Peyer's patch (tissue), 4 donors: ENCODE data around the gene ROBO1.

Experiments used
- POLR2A ChIP-seq, 2 donors: fragments of 450-650 bp; IDR thresholded peaks; one replicate each; pipeline ENCODE4 v1.5.1; 2017; ENCODE audit warnings: antibody characterized with exemption in 2 of 2, mild to moderate bottlenecking in 2 of 2, moderate library complexity in 2 of 2
- TF ChIP-seq, protein P1 (sequence below), 6 experiments: fragments of 450-650 bp in 4 of 6; fragments of 200-600 bp in 2 of 6; sonication (generic) in 1 of 6; IDR thresholded peaks; one replicate each; pipeline ENCODE4 v1.5.1; 2017 to 2019; ENCODE audit warnings: antibody characterized with exemption in 6 of 6, mild to moderate bottlenecking in 3 of 6, moderate library complexity in 1 of 6

DNA sequence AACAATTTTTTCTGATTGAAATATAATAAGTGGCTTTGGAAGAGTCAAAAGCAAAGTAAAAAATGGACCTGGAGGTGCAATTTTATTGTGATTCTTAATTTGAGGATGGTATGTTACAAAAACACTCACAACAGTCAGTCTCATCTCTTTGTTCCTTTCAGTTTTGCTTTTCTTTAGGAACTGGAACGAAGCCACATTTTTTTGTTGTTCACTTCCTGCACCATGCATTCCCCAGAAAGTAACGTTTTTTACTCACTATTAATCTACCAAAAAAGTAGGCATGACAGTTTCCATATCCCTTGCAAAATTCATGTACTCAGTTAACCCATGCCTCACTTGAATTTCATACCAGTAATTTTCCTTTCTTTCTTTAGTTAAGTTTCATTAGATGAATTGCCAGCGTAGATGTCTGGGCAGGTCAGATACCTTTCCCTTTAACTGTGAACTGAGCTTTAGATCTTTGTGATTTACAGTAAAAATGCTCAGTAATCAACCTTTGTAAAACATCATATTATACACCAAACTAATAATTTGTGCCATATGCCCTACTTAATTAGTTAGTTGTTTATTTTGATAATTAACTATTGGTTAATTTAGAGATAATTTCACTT, 384.3 kb downstream of the ROBO1 start:
- TF ChIP-seq, protein P1, sequence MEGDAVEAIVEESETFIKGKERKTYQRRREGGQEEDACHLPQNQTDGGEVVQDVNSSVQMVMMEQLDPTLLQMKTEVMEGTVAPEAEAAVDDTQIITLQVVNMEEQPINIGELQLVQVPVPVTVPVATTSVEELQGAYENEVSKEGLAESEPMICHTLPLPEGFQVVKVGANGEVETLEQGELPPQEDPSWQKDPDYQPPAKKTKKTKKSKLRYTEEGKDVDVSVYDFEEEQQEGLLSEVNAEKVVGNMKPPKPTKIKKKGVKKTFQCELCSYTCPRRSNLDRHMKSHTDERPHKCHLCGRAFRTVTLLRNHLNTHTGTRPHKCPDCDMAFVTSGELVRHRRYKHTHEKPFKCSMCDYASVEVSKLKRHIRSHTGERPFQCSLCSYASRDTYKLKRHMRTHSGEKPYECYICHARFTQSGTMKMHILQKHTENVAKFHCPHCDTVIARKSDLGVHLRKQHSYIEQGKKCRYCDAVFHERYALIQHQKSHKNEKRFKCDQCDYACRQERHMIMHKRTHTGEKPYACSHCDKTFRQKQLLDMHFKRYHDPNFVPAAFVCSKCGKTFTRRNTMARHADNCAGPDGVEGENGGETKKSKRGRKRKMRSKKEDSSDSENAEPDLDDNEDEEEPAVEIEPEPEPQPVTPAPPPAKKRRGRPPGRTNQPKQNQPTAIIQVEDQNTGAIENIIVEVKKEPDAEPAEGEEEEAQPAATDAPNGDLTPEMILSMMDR (IDR thresholded peaks at IDR 0.05), result no peak
- TF ChIP-seq POLR2A (IDR thresholded peaks at IDR 0.05), result no peak
